Non-pigmented ciliary epithelial cell (primary cell): ENCODE data around the gene TMEM30B.
"Not testable (repeated sequence)": the region's sequence is repeated elsewhere in the genome, so short reads cannot be mapped to it uniquely, and the experiment has no call there.

Source experiments
- DNase-seq: peaks from one replicate; pipeline ENCODE4 v3.0.0-alpha.2; 2010; ENCODE audit warnings: low read depth

The TMEM30B gene, protein sequence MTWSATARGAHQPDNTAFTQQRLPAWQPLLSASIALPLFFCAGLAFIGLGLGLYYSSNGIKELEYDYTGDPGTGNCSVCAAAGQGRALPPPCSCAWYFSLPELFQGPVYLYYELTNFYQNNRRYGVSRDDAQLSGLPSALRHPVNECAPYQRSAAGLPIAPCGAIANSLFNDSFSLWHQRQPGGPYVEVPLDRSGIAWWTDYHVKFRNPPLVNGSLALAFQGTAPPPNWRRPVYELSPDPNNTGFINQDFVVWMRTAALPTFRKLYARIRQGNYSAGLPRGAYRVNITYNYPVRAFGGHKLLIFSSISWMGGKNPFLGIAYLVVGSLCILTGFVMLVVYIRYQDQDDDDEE

GRCh38 chr14:61281186-61281947 lies at the start of gene TMEM30B:
Gene TMEM30B, minus strand, starts transcription at chr14:61281338. Its CDS starts 191 bp downstream, at chr14:61281147.
- DNase-seq: no peak

DNA sequence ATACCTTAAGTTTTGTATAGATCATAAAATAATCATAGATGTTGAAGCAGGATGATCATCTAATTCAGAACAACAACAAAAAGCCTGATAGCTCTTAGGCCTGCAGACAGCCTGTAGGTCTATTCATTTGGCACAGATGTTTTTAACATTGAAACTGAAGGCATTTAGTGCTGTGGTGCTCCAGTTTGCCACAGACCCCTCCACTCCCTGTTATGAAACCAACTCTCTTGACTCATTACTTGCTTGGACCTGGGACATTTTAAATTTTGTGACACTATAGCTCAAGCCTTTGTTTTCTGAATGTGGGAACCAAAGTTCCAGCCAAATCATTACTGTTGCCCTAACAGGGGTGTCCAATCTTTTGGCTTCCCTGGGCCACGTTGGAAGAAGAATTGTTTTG lies 49.4 kb upstream of the TMEM30B start:
- no peak for DNase-seq

DNA sequence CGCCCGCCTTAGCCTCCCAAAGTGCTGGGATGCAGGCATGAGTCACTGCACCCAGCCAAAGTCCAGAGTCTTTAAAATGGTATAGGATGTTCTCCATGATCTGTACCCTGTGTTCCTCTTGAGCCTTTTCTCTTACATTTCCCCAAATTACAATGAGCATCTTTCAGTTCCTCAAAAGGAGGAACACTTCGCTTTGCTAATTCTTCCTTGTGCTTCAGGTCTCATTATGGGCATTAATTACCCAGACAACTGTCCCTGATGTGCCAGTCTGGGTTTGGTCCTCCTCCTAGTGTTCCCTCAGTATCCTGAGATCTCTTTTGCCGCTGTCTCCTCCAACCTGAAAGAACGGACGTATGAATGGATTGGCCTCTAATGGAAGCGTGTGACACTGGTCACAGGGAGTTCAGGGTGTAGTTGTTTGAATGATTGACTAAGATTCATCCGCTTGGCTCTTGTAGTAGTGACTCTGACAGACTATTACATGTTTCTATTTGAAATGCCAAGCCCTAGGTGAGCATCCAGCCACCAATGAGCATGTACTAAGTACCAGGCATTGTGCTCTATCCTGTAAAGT lies 48.4 kb upstream of the TMEM30B start:
- DNase-seq: no peak

DNA sequence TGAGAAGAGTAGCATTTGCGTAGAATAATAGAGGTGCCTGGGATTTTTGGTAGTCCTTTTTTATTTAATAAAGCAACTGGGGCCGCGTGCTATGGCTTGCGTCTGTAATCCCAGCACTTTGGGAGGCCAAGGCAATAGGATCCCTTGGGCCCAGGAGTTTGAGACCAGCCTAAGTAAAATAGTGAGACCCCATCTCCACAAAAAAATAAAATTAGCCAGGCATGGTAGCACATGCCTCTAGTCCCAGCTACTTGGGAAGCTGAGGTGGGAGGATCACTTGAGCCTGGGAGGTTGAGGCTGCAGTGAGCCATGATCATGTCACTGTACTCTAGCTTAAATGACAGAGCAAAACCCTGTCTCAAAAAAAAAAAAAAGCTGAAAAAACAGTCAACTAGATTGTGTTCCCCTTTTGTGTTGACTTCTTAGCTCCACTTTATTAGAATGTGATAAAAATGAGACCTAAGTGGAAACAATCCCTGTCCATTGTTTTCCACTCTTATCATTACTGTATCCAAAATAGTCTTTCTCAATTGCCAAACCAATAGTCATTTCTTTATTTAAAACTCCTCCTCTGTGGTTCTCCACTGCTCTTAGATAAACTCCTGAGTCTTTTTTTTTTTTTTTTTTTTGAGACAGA lies 47.6 kb upstream of the TMEM30B start:
- DNase-seq: no peak

- DNase-seq: no peak
Measured at GRCh38 chr14:61326847-61327246, 45.7 kb upstream of the TMEM30B start.

- no peak for DNase-seq
Measured at GRCh38 chr14:61326146-61326545, 45.0 kb upstream of the TMEM30B start.

GRCh38 chr14:61325166-61325565 lies 44.0 kb upstream of the TMEM30B start:
- no peak for DNase-seq

DNA sequence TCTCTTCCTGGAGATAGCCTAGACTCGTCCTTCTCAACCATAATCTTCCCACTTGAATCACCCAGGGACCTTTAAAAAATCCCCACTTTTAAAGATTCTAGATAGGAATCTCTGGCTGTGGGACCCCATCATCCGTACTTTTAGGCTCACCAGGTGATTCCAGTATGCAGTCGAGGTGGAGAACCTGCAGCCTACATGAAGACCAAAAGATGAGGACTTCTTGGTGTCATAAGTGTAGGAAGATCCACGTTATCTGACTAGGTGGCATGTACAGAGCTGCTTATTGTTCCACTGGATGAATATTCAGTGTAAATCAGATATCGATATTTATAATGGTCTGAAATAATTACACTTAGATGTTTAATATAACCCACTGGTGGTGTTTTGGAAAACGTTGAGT lies 42.8 kb upstream of the TMEM30B start:
- no peak for DNase-seq

GRCh38 chr14:61322799-61323290 lies 41.7 kb upstream of the TMEM30B start:
- DNase-seq: no peak

DNA sequence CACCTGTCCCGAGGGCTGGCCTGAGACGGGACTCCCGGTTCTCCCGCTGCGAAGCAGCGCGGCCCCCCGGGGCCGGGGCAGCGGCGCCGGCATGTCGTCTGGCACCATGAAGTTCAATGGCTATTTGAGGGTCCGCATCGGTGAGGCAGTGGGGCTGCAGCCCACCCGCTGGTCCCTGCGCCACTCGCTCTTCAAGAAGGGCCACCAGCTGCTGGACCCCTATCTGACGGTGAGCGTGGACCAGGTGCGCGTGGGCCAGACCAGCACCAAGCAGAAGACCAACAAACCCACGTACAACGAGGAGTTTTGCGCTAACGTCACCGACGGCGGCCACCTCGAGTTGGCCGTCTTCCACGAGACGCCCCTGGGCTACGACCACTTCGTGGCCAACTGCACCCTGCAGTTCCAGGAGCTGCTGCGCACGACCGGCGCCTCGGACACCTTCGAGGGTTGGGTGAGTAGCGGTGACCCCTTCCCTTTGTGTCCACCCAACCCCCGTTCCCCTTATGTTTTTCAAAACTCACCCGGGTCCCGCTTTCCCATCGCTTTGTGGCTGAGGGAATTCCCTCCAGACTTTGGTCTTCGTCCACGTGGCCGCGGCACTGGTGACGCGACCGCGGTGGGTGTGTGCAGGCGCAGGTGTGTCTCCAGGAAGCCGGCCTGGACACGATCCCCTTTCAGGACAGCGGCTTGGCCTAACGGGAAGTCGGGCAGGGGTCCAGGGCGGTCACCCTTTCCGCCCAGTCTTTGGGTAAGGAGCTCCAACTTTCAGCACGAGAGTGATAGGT lies 41.1 kb upstream of the TMEM30B start:
- DNase-seq: no peak

DNA sequence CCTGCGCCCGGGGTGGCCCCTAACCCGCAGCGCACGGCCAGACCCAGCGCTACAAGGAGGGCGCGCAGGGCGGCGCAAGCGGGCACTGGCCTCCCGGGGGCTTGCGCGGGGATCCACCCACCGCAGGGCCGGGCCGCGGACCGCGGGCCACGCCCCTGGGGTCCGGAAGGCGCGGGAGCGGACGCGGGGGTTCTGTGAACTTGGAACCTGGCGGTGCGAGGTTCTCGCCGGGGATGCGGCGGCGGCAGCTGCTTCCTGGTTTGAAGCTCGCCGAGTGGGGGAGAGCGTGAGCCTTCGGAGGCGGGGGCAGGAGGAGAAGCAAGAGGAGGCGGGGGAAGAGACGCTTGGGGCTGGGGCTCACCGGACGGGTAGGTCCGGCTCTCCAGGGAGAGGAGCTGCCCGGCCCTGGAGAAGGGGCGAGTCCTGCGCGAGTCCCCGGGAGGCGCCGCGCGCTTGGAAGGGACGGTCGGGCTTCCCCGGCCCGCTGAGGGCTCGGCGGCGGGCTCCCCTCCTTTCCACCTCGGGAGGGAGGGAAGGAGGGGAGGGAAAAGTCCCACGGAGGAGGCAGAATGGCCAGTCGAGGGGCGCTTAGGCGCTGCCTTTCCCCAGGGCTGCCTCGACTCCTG lies 40.4 kb upstream of the TMEM30B start, which contains the start of gene PRKCH:
PRKCH (plus strand) TSS at position 195 of the 626 bp plus-strand sequence. CDS start 523 bp downstream, outside the sequence.
- no peak for DNase-seq

DNA sequence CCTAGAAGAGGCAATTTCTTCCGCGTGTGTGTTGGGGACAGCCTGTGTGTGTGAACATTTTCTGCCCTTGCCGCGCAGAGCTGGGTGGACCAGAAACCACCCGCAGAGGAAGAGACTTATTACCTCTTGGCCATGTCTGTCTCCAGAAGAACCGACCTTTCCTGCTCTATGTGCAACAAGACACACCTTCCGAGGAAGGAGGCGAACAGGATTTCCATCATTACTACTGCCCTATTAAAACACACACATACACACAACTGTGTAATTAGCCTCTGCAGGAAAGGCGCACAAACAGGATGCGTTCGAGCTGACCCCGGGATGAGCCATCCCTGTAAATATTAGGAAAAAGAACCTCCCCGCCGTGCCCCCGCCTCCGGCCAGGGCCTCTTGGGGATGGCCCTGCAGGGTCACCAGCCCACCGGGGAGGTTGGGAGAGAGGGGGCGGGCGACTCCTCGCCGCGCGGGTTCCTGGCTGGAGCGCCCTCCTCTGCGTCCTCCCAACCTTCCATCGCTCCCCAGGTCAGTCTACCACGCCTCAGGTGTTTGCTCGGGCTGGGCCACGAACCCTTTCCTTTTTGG lies 39.8 kb upstream of the TMEM30B start:
- no peak for DNase-seq

DNA sequence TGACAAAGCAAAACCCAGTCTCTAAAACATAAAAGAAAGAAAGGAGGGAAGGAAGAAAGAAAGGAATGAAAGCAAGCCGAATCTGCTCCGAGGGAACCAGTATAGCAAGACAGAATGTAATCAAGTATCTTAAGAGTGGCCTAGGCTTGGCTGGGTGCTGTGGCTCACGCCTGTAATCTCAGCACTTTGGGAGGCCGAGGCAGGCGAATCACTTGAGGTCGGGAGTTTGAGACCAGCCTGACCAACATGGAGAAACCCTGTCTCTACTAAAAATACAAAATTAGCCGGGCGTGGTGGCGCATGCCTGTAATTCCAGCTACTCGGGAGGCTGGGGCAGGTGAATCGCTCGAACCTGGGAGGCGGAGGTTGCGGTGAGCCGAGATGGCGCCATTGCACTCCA lies 39.0 kb upstream of the TMEM30B start:
- DNase-seq: not testable (repeated sequence)

DNA sequence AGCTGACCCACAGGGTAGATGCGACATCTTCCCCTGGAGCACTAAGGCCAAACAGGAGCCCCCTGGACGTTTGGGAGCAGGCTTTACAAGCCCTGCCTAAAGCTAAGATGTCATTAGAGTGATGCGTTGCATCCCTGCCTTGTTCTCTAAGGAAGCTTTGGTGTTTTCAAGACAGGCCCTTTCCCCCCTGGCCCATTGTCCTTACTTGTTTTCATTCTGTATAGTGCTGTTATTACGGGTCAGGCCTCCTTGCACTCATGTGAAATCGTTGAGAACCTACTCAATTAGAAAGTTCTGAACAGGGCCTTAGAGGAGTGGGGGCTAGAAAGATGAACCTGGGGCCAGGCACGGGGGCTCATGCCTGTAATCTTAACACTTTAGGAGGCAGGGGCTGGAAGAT lies 38.6 kb upstream of the TMEM30B start:
- no peak for DNase-seq

DNA sequence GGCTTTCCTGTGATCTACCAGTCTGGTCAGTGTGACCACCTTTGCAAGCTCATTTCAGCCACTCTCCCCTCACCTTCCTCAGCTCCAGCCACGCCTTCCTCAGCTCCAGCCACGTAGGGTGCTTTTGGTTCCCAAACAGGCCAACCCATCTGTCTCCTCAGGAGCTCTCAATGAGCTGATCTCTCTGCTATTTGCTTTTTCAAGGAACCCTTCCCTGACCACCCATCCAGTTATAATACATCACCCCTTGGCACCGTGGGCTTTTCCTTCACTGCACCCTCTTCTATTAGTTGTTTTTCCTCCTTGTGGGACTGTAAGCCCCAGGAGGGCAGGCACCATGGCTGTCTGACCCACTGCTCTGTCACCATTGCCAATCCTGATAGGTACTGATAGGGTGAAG lies 37.9 kb upstream of the TMEM30B start:
- no peak for DNase-seq

GRCh38 chr14:61315313-61315712 lies 34.2 kb upstream of the TMEM30B start:
- no peak for DNase-seq

DNA sequence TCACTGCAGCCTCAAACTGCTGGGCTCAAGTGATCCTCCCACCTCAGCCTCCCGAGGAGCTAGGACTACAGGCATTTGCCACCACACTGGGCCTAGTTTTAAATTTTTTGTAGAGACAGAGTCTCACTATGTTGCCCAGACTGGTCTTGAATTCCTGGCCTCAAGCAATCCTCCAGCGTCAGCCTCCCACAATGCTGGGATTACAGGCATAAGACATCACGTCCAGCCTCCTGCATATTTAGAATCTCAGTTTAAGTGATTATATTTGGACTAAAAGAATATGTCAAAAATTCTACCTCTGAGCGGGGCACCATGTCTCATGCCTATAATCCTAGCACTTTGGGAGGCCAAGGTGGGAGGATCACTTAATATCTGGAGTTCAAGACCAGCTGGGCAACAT lies 27.6 kb upstream of the TMEM30B start:
- DNase-seq: not testable (repeated sequence)

- no peak for DNase-seq
Measured at GRCh38 chr14:61308198-61308597, 27.1 kb upstream of the TMEM30B start.

- DNase-seq: no peak
Measured at GRCh38 chr14:61304688-61305087, 23.6 kb upstream of the TMEM30B start.

DNA sequence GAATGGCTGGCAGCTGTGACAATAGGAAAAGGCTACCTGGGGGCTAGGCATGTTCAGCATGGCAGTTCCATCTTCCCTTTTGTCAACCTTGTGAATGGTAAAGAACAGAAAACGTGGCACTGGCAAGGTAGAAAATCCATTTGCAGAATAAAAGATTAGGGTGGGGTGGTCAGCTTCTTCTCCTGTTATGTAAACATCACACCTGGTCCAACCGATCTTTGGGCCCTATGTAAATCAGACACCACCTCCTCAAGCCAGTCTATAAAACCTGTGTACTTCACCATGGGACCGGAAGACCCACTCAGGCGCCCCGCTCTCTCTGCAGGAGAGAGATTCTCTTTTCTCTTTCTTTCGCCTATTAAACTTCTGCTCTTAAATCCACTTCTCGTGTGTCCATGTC lies 19.6 kb upstream of the TMEM30B start:
- no peak for DNase-seq

DNA sequence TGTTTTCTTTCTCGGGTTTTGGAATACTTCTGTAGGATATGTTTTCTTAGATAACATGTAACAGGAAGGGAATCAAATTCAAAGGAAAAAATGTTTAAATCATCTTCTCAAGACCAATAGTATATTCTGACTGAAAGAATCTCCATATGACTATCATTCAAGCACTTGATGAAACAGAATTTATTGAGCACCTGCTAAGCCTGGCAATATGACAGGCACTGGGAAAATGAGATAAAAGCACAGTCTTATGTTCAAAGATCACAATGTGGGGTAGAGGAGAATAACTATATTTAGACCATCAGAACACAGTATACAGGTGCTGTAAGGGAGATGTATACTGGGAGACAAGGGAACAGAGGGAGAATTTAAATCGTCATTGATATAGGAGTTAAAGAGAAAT lies 19.1 kb upstream of the TMEM30B start:
- no peak for DNase-seq
